AG09319 (cell line): ENCODE data around the gene SF1.

Experiments
- DNase-seq: peaks from one replicate; pipeline ENCODE4 v3.0.0-alpha.2; 2010; ENCODE audit warnings: low read depth; ENCODE audit errors: extremely low read depth
- TF ChIP-seq, protein P1 (sequence below): IDR thresholded peaks from 2 replicates; pipeline ENCODE4 v1.5.1; 2011; ENCODE audit warnings: low read depth, mild to moderate bottlenecking, inconsistent platforms, low read length, moderate library complexity

Gene SF1

DNA sequence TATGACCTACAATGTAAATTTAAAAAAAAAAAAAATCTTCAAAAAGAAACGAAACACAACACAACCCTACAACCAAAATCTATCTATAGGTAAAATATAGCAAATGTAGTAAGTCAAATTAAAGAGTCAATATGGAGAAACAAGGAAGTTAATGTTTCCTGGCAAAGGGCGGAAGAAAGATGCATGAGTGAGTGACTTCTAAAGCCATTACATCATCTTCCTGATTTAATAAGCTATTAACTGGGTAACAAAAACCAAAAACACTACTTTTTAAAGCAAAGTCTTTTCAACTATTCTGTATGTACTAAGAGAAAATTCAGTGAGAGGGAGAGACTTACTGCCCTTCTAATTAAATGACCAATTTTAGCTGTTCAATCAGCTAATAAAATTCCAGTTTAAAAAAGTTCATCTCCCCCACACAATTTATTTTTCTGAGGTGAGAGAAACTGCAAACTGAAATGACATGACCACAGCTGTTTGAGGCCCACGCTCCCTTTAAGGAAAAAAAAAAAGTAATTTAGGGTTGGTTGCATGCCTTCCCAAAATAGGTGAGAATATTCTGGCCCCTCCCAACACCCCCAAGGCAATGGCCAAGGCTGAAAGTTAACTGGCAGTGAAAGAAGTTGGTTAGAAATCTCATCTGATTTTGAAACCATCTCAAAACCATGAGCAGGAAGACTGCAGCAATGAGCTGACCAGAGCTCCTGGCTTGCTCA, 5.9 kb downstream of the SF1 start:
- DNase-seq, result no peak
- TF ChIP-seq, protein P1, sequence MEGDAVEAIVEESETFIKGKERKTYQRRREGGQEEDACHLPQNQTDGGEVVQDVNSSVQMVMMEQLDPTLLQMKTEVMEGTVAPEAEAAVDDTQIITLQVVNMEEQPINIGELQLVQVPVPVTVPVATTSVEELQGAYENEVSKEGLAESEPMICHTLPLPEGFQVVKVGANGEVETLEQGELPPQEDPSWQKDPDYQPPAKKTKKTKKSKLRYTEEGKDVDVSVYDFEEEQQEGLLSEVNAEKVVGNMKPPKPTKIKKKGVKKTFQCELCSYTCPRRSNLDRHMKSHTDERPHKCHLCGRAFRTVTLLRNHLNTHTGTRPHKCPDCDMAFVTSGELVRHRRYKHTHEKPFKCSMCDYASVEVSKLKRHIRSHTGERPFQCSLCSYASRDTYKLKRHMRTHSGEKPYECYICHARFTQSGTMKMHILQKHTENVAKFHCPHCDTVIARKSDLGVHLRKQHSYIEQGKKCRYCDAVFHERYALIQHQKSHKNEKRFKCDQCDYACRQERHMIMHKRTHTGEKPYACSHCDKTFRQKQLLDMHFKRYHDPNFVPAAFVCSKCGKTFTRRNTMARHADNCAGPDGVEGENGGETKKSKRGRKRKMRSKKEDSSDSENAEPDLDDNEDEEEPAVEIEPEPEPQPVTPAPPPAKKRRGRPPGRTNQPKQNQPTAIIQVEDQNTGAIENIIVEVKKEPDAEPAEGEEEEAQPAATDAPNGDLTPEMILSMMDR, result no peak

DNA sequence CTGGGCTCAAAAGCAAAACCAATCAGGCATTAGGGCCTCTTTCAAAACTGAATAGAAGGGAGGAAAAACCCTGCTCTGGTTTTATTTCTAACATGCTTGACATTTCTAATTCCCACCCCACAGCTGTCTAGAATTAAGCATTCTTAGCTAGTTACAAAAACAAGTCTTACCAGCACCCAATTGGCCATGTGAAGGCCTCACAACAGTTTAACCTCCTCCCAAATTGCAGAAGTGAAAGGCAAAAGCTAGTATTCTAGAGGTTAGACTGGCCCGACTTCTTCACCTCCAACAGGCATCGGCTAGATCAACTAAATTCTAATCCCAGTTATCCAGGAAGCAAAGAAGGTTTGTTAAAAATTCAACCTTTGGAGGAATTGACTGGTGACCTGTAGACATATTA, 6.5 kb downstream of the SF1 start:
- TF ChIP-seq, protein P1, result no peak
- no peak for DNase-seq

DNA sequence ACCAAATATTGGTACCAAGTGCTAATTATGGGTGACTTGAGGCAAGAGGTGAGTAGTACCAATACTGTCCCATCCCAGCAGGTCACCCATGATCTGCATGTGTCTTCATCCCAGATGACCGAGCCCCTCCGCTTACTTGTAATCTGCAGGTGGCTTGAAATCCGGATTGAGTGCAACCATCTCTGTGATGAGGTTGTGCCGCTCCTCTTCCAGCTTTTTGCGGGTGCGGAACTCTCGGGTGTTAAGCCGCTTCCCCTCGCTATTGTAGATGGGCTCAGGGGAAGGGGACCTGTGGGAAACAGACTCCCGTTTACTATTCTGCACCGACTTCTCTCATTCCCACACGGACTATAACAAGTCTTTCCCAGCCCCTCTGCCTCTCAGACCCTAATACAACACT, 8.2 kb downstream of the SF1 start:
- TF ChIP-seq, protein P1, result no peak
- DNase-seq, result no peak

DNA sequence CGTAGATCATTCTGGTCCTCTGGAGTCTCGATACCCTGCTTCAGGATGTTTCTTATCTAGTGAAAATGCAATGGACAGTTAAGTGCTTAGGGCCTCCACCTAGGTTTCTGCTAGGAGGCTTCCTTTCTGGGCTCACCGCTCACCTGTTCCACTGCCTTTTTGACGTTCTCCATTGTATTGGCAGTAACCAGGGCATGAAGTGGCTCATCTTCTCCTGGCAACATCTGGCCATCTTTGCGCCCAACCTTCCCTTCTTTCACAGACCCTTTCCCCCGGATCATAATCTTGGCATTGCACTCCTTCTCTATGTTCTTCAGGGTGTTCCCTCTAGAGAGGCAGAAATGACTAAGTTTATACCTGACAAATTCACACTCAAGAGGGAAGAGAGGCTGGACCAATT, 9.1 kb downstream of the SF1 start:
- no peak for DNase-seq
- TF ChIP-seq, protein P1, result no peak

DNA sequence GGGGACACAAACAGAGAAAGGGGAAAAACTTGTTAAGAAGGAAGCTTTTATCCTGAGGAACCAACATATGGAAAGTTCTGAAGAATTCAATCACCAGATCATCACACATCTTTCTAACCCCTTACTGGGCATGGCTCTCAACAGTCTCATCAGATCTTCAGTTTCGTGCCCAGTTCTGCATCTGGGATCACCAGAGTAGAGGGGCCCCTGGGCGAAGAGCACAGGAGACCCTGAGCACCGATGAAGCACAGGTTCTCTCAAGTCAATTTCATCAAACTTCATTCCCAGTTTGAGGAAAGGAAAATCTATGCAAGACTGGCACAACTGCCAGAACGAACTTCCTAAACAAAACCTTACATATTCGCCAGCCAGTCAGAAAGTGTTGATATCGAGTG, 10.0 kb downstream of the SF1 start:
- TF ChIP-seq, protein P1, result no peak
- DNase-seq, result no peak

DNA sequence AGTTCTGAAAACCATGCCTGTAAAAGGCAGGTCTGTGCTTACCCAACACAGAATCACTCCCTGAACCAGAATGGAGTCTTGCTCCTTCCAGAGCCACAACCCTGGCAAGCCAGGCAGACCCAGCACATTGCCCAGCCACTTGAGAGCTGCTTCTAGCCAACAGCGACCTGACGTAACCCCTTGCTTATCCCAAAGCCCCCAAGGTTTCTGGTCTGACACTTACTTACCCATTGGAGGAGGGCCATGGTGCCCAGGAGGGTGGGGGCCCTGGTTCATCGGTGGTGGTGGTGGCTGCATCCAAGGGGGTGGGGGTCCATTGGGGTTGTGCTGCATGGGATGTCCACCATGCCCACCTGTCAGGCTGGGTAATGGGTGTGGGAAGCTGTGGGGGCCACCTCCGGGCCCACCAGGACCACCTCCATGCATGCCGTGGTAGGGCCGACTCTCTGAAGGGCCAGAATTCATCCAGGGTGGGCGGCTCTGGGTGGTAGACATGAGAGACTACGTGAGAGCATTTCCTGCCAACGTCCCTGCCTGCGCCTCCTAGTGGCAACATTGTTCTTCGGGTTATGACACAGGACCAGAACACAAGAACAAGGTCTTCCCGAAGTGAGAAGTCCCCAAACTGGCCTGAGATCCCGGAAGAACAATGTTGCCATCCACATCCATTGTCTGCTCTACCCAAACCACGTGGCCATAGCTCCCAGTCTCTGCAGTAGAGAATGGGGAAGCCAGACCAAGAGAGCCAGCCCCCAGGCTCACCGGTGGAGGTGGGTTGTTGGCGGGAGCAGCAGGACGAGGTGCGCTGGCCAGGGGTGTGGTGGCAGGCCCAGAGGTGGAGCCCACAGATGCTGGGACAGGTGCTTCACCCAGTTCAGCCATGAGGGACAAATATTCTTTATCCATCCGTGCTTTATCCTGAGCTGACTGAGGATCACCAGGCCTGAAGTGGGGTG, 10.7 kb downstream of the SF1 start:
- TF ChIP-seq, protein P1, result peak; percentile 75
- no peak for DNase-seq

DNA sequence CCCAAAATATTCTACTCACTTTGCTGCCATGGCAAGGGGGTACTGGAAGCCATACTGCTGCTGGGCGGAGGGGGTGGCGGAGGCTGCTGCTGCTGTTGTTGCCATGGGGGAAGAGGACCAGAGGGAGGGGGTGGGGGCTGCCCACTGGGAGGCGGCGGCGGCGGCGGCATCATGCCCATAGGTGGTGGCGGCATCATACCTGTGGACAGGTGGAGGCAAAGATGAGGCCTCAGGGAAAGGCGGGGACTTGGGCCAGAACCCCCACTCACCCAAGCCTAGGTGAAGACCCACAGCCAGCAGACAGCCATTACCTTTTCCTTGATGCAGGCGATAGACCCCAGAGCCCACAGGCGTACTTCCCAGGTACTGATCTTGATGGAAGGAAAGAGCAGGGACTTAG, 11.5 kb downstream of the SF1 start:
- no peak for DNase-seq
- TF ChIP-seq, protein P1, result no peak
